H1 (cell line): ENCODE data around the gene GOLGA2. TPM values are rescaled to one million over a fixed set of nuclear protein-coding genes. Genes with fewer than 3 reads are reported as not detected.

ENCODE experiments used
- CTCF ChIA-PET: fragments of 300-600 bp; sonication (Branson Sonifier 250); formaldehyde crosslinking; loops from one replicate; lab custom pipeline; 2021; ENCODE audit not compliant: partially characterized antibody; lab: Charles Lee
- POLR2A ChIA-PET: fragments of 300-600 bp; sonication (Branson Sonifier 250); formaldehyde crosslinking; loops from one replicate; lab custom pipeline; 2021; ENCODE audit warnings: inconsistent platforms; ENCODE audit not compliant: partially characterized antibody; lab: Charles Lee
- DNase-seq, 2 experiments: peaks; one replicate each; pipeline versions ENCODE4 v3.0.0 to v3.0.0-alpha.2; 2010 to 2022; ENCODE audit warnings: low spot score in 2 of 2, low read depth in 1 of 2, mixed read lengths in 1 of 2
- FAIRE-seq: peaks from 2 replicates; lab custom pipeline; 2011; peaks lifted over from hg19 to GRCh38; lab: Jason Lieb, UNC
- H2AFZ ChIP-seq: 2 replicates; pipeline ENCODE4 v1.8.1; 2012; ENCODE audit warnings: low read length, inconsistent platforms
- H2AK5ac ChIP-seq: 2 replicates; pipeline ENCODE4 v1.6.1; 2013; ENCODE audit warnings: low read depth, low read length
- H2BK120ac ChIP-seq: replicated peaks from 2 replicates; pipeline ENCODE3; 2013; ENCODE audit warnings: low read depth, low read length, inconsistent platforms
- H2BK12ac ChIP-seq: 2 replicates; pipeline ENCODE4 v1.6.1; 2013; ENCODE audit warnings: low read depth, low read length
- H2BK15ac ChIP-seq: 2 replicates; pipeline ENCODE4 v1.6.1; 2013; ENCODE audit warnings: low read length
- H2BK20ac ChIP-seq: 2 replicates; pipeline ENCODE4 v1.6.1; 2013; ENCODE audit warnings: low read length
- H2BK5ac ChIP-seq: 2 replicates; pipeline ENCODE4 v1.6.1; 2013; ENCODE audit warnings: low read depth, low read length
- H3K14ac ChIP-seq: 2 replicates; pipeline ENCODE4 v1.6.1; 2013; ENCODE audit warnings: inconsistent platforms; ENCODE audit not compliant: insufficient read length
- H3K18ac ChIP-seq: 2 replicates; pipeline ENCODE4 v1.6.1; 2013; ENCODE audit warnings: low read length; ENCODE audit errors: extremely low read depth
- H3K23ac ChIP-seq: 2 replicates; pipeline ENCODE4 v1.6.1; 2013; ENCODE audit warnings: inconsistent platforms; ENCODE audit not compliant: insufficient read length
- H3K23me2 ChIP-seq: 2 replicates; pipeline ENCODE4 v1.6.1; 2013; ENCODE audit warnings: low read depth, low read length
- H3K27ac ChIP-seq: 2 replicates; pipeline ENCODE4 v1.6.1; 2011; ENCODE audit warnings: low read depth, low read length, inconsistent platforms
- H3K27me3 ChIP-seq, 4 experiments: replicated peaks in 1 of 4; 1 replicate in 1 of 4; 2 replicates in 3 of 4; pipeline versions ENCODE4 v1.6.1 to v1.8.1; 2011 to 2013; ENCODE audit warnings: low read length in 3 of 4, mild to moderate bottlenecking in 3 of 4, inconsistent platforms in 2 of 4, mixed read lengths in 2 of 4, moderate library complexity in 1 of 4; ENCODE audit not compliant: control insufficient read depth in 3 of 4, insufficient read depth in 3 of 4; ENCODE audit errors: extremely low read depth in 1 of 4
- H3K36me3 ChIP-seq, 4 experiments: 2 replicates each; pipeline versions ENCODE4 v1.6.1 to v1.8.1; 2011 to 2013; ENCODE audit warnings: mild to moderate bottlenecking in 4 of 4, low read length in 3 of 4, moderate library complexity in 2 of 4, control low read depth in 1 of 4, inconsistent platforms in 1 of 4; ENCODE audit not compliant: insufficient read depth in 4 of 4, control insufficient read depth in 2 of 4
- H3K4ac ChIP-seq: replicated peaks from 2 replicates; pipeline ENCODE3; 2013; ENCODE audit warnings: low read length, low read depth, mixed read lengths, inconsistent platforms; ENCODE audit not compliant: insufficient read length
- H3K4me1 ChIP-seq, 4 experiments: replicated peaks in 1 of 4; 1 replicate in 1 of 4; 2 replicates in 3 of 4; pipeline versions ENCODE4 v1.6.1 to v1.8.1; 2011 to 2013; ENCODE audit warnings: low read length in 3 of 4, inconsistent platforms in 2 of 4, mixed read lengths in 1 of 4; ENCODE audit not compliant: insufficient read depth in 4 of 4, control insufficient read depth in 3 of 4
- H3K4me2 ChIP-seq, 2 experiments: 2 replicates each; pipeline versions ENCODE4 v1.6.1 to v1.8.1; 2011 to 2013; ENCODE audit warnings: low read depth in 2 of 2, low read length in 2 of 2, control low read depth in 1 of 2, inconsistent platforms in 1 of 2, mild to moderate bottlenecking in 1 of 2; ENCODE audit not compliant: insufficient read depth in 1 of 2
- H3K4me3 ChIP-seq, 4 experiments: fragments of 200-600, 300-600 bp in 1 of 4; sonication (generic), shearing (Covaris generic), sonication (Bioruptor Twin) in 1 of 4; 2 replicates each; pipeline versions ENCODE4 v1.5.1 to v1.8.1; 2011 to 2016; ENCODE audit warnings: low read length in 4 of 4, low read depth in 3 of 4, control low read depth in 2 of 4, inconsistent platforms in 2 of 4, mild to moderate bottlenecking in 2 of 4, mixed read lengths in 1 of 4, moderate library complexity in 1 of 4; ENCODE audit not compliant: insufficient read depth in 2 of 4; ENCODE audit errors: extremely low read depth in 1 of 4
- H3K56ac ChIP-seq: replicated peaks from 2 replicates; pipeline ENCODE3; 2013; ENCODE audit warnings: low read depth, mild to moderate bottlenecking, mixed read lengths, low read length, inconsistent platforms; ENCODE audit not compliant: insufficient read length
- H3K79me1 ChIP-seq: 2 replicates; pipeline ENCODE4 v1.6.1; 2013; ENCODE audit warnings: low read depth, low read length, control low read depth
- H3K79me2 ChIP-seq, 2 experiments: 2 replicates each; pipeline versions ENCODE4 v1.6.1 to v1.8.1; 2012 to 2013; ENCODE audit warnings: low read length in 2 of 2, mild to moderate bottlenecking in 2 of 2, inconsistent platforms in 1 of 2; ENCODE audit not compliant: insufficient read depth in 2 of 2, control insufficient read depth in 1 of 2
- H3K9ac ChIP-seq, 4 experiments: replicated peaks in 1 of 4; 1 replicate in 1 of 4; 2 replicates in 3 of 4; pipeline versions ENCODE4 v1.6.1 to v1.8.1; 2011 to 2013; ENCODE audit warnings: low read depth in 3 of 4, low read length in 3 of 4, control low read depth in 2 of 4, mild to moderate bottlenecking in 2 of 4, moderate library complexity in 2 of 4, inconsistent platforms in 1 of 4; ENCODE audit errors: extremely low read depth in 1 of 4
- H3K9me3 ChIP-seq, 2 experiments: 2 replicates each; pipeline versions ENCODE4 v1.6.1 to v1.8.1; 2012 to 2013; ENCODE audit warnings: mild to moderate bottlenecking in 2 of 2, moderate library complexity in 2 of 2, control low read depth in 1 of 2, inconsistent platforms in 1 of 2, low read depth in 1 of 2, low read length in 1 of 2, mixed read lengths in 1 of 2; ENCODE audit not compliant: insufficient read depth in 2 of 2
- H4K20me1 ChIP-seq, 2 experiments: replicated peaks in 1 of 2; 2 replicates each; pipeline versions ENCODE3 to v1.8.1; 2011 to 2013; ENCODE audit warnings: inconsistent platforms in 2 of 2, low read length in 2 of 2, mild to moderate bottlenecking in 1 of 2; ENCODE audit not compliant: insufficient read depth in 2 of 2, control insufficient read depth in 1 of 2
- H4K5ac ChIP-seq: 2 replicates; pipeline ENCODE4 v1.6.1; 2013; ENCODE audit warnings: low read length, low read depth, mixed read lengths, inconsistent platforms; ENCODE audit not compliant: insufficient read length
- H4K8ac ChIP-seq: 2 replicates; pipeline ENCODE4 v1.8.0; 2013; ENCODE audit warnings: mild to moderate bottlenecking, moderate library complexity, low read length, inconsistent platforms; ENCODE audit not compliant: insufficient read depth; ENCODE audit errors: extremely low read depth
- H4K91ac ChIP-seq: replicated peaks from 2 replicates; pipeline ENCODE3; 2013; ENCODE audit warnings: low read length, mixed read lengths, inconsistent platforms; ENCODE audit not compliant: insufficient read length
- CHD1 ChIP-seq: IDR thresholded peaks from 2 replicates; pipeline ENCODE4 v1.6.1; 2012; ENCODE audit warnings: low read depth, low read length, improper control_type of control experiment
- EP300 ChIP-seq, 2 experiments: IDR thresholded peaks; 1 replicate in 1 of 2; 2 replicates in 1 of 2; pipeline ENCODE4 v1.6.1; 2011 to 2012; ENCODE audit warnings: low read depth in 2 of 2, low read length in 2 of 2, mild to moderate bottlenecking in 2 of 2, borderline replicate concordance in 1 of 2, inconsistent platforms in 1 of 2, moderate library complexity in 1 of 2
- EZH2 ChIP-seq: fragments of 200-600 bp; sonication (generic); IDR thresholded peaks from 2 replicates; pipeline ENCODE4 v1.7.1; 2012; ENCODE audit warnings: low read depth, mild to moderate bottlenecking, moderate library complexity, low read length, inconsistent platforms; ENCODE audit not compliant: severe bottlenecking
- GTF2F1 ChIP-seq: IDR thresholded peaks from 2 replicates; pipeline ENCODE4 v1.6.1; 2012; ENCODE audit warnings: low read depth, low read length, improper control_type of control experiment, borderline replicate concordance
- KDM1A ChIP-seq: fragments of 200-600, 300-600 bp; sonication (generic); IDR thresholded peaks from 2 replicates; pipeline ENCODE4 v1.7.1; 2016; ENCODE audit warnings: mild to moderate bottlenecking, low read length, borderline replicate concordance
- SIN3A ChIP-seq, 2 experiments: IDR thresholded peaks in 1 of 2; conservative IDR thresholded peaks in 1 of 2; 2 replicates each; pipeline ENCODE4 v1.6.1; 2011 to 2012; ENCODE audit warnings: low read length in 2 of 2, improper control_type of control experiment in 1 of 2, low read depth in 1 of 2, mild to moderate bottlenecking in 1 of 2
- SUZ12 ChIP-seq: fragments of 200-600 bp; sonication (generic); IDR thresholded peaks from 2 replicates; pipeline ENCODE4 v1.6.1; 2012; ENCODE audit warnings: mild to moderate bottlenecking, inconsistent platforms, low read length, moderate library complexity, mixed read lengths
- TAF1 ChIP-seq: IDR thresholded peaks from 2 replicates; pipeline ENCODE4 v1.6.1; 2011; ENCODE audit warnings: mild to moderate bottlenecking, low read depth, low read length
- TBP ChIP-seq: IDR thresholded peaks from 2 replicates; pipeline ENCODE4 v1.6.1; 2011; ENCODE audit warnings: low read depth, low read length, improper control_type of control experiment
- USF2 ChIP-seq: IDR thresholded peaks from 2 replicates; pipeline ENCODE4 v1.6.1; 2011; ENCODE audit warnings: low read length, improper control_type of control experiment
- ZNF274 ChIP-seq: IDR thresholded peaks from 2 replicates; pipeline ENCODE4 v1.7.0; 2012; ENCODE audit warnings: low read length, borderline replicate concordance; ENCODE audit errors: extremely low read depth
- WGBS, 2 experiments: shearing (Covaris generic) in 1 of 2; methylation state at CpG; one replicate each; pipeline versions ENCODE4 v1.1.6 to v1.1.7; 2013 to 2015; ENCODE audit warnings: low lambda C conversion rate in 2 of 2, mixed read lengths in 2 of 2, inconsistent platforms in 1 of 2, low coverage in 1 of 2, missing lambda C conversion rate in 1 of 2; ENCODE audit not compliant: insufficient replicate concordance in 2 of 2, insufficient coverage in 1 of 2, insufficient read length in 1 of 2; ENCODE audit errors: extremely low coverage in 1 of 2, missing lambda C conversion rate in 1 of 2; 5-methylcytosine and 5-hydroxymethylcytosine counted together
- polyA plus RNA-seq, 7 experiments: library from polyadenylated mRNA; depleted of rRNA in 3 of 7; stranded (reverse) in 5 of 7; unstranded in 2 of 7; fragments of >200 nt in 5 of 7; fragments of 200-250 nt in 2 of 7; gene quantifications; 1 replicate in 5 of 7; 2 replicates in 1 of 7; 4 replicates in 1 of 7; pipeline versions ENCODE4 v1.2.1 to v1.2.3, GENCODE V29; 2011 to 2013; ENCODE audit warnings: missing spikeins in 2 of 7, mixed read lengths in 2 of 7
- total RNA-seq: library from RNA; stranded (reverse); fragmentation: NEBNext Ultra II Directional; extraction: Animal tissue kit (Norgen Biotek cat#: 25700); gene quantifications from 2 replicates; pipeline ENCODE4 v1.2.1, GENCODE V29; 2021

GOLGA2 gene
- total and polyA plus RNA-seq, 2 of the 8 experiments (the other 6 are each of a cell fraction or from before 2014, with no cell fraction given), result 13.1 to 43.6 TPM

- no peaks in the 10 kb centered on the region for H3K4me1 ChIP-seq
- H3K14ac ChIP-seq, result no peak overlapping the region
- no peaks in the 10 kb centered on the region for H3K27me3 ChIP-seq
- H2AFZ ChIP-seq, result no peak overlapping the region
- H3K9me3 ChIP-seq, result no peaks in the 10 kb centered on the region
- no peak overlapping the region for H3K23ac ChIP-seq
- H4K91ac ChIP-seq, result no peak overlapping the region
- H3K9ac ChIP-seq, result no peak overlapping the region; a peak in 1 of 7 replicates
- no peak overlapping the region for H3K4me2 ChIP-seq
- H3K23me2 ChIP-seq, result no peaks in the 10 kb centered on the region
- H3K36me3 ChIP-seq, result peaks cover 2 to 10% (median 5%) of the 10 kb centered on the region in 4 experiments; a peak in 4 of 8 replicates
- no peak overlapping the region for H2BK12ac ChIP-seq
- DNase-seq (no peak), FAIRE-seq (no peak)
- WGBS, 2 experiments, result 98% methylated on average over 18 of the region's 19 CpGs; no CpG with 5 or more reads in 1 of the 2 experiments
- H3K79me1 ChIP-seq, result no peaks in the 10 kb centered on the region
- H3K79me2 ChIP-seq, result no peaks in the 10 kb centered on the region
- no peak overlapping the region for H3K4me3 ChIP-seq
- H2AK5ac ChIP-seq, result no peak overlapping the region
- H3K27ac ChIP-seq, result no peak overlapping the region
- H3K4ac ChIP-seq, result no peak overlapping the region
- no peak overlapping the region for H4K5ac ChIP-seq
- H2BK15ac ChIP-seq, result no peak overlapping the region
- no peak overlapping the region for H3K56ac ChIP-seq
- H4K8ac ChIP-seq, result no peak overlapping the region
- CTCF ChIA-PET, result interaction anchor here (0.7 to 1.1 kb wide), 2 partner anchors 14 to 16 kb away, joined by 3 read pairs; no protein-coding TSS in a partner anchor
- H4K20me1 ChIP-seq, result peaks cover 0 to 3% of the 10 kb centered on the region in 2 experiments
- POLR2A ChIA-PET, result interaction anchor here (0.8 to 3.1 kb wide), 8 partner anchors 8 to 130 kb away, joined by 3 to 7 read pairs (median 3); partner anchors contain the start of genes GOLGA2 and SWI5
- H3K18ac ChIP-seq, result no peak overlapping the region
- H2BK5ac ChIP-seq, result no peak overlapping the region
- H2BK120ac ChIP-seq, result no peak overlapping the region
- no peak overlapping the region for H2BK20ac ChIP-seq
- TF ChIP-seq TAF1 (no peak), ZNF274 (no peak), KDM1A (no peak), GTF2F1 (no peak), SUZ12 (no peak), USF2 (no peak), EP300 (IDR thresholded peaks at IDR 0.05; ENCODE audit: borderline replicate concordance in 1 of 2, low read depth in 2 of 2, low read length in 2 of 2) (no peak), EZH2 (no peak), TBP (no peak), SIN3A (conservative IDR thresholded peaks at IDR 0.05 in 1 of 2, IDR thresholded peaks at IDR 0.05 in 1 of 2; ENCODE audit: low read depth in 1 of 2, low read length in 2 of 2) (no peak), CHD1 (no peak)
Measured at GRCh38 chr9:128225770-128226411, 49.9 kb downstream of the GOLGA2 start.
